CD4-positive, CD25-positive, alpha-beta regulatory T cell (primary cell): Measurements from ENCODE around the gene SCGB1D2. TPM values are rescaled to one million over a fixed set of nuclear protein-coding genes. Genes with fewer than 3 reads are reported as not detected.
A peak's percentile ranks its signal among the peaks of the same experiment; 100 is the strongest.
"Not testable (repeated sequence)": the region's sequence is repeated elsewhere in the genome, so short reads cannot be mapped to it uniquely, and the experiment has no call there.

Experiments
- ATAC-seq, 2 donors: fragments of 150-1000 bp; cut with Tn5 transposase; one replicate each; pipeline ENCODE4 v1.10.0; 2021; ENCODE audit warnings: low read depth in 2 of 2, moderate number of reproducible peaks in 2 of 2, moderate library complexity in 1 of 2
- DNase-seq, 3 donors: peaks; one replicate each; pipeline versions ENCODE4 v3.0.0 to v3.0.0-alpha.2; 2012 to 2022; ENCODE audit warnings: mixed read lengths in 1 of 3
- H3K27ac ChIP-seq: one replicate; pipeline ENCODE4 v1.7.0; 2013; ENCODE audit warnings: mild to moderate bottlenecking, low read length; ENCODE audit not compliant: insufficient read depth, poor library complexity, severe bottlenecking
- H3K27me3 ChIP-seq: one replicate; pipeline ENCODE4 v1.7.0; 2013; ENCODE audit warnings: low read length; ENCODE audit not compliant: control insufficient read depth, insufficient read depth
- H3K36me3 ChIP-seq: one replicate; pipeline ENCODE4 v1.7.0; 2013; ENCODE audit warnings: mild to moderate bottlenecking, low read length, moderate library complexity; ENCODE audit not compliant: control insufficient read depth, insufficient read depth
- H3K4me1 ChIP-seq: 2 replicates; pipeline ENCODE4 v1.7.0; 2013; ENCODE audit warnings: mild to moderate bottlenecking, low read length; ENCODE audit not compliant: insufficient read depth, control insufficient read depth, poor library complexity, severe bottlenecking
- H3K4me3 ChIP-seq: one replicate; pipeline ENCODE4 v1.7.0; 2013; ENCODE audit warnings: low read depth, mild to moderate bottlenecking, low read length, moderate library complexity
- H3K9me3 ChIP-seq, 2 experiments: 1 replicate in 1 of 2; 2 replicates in 1 of 2; pipeline ENCODE4 v1.7.0; 2013; ENCODE audit warnings: low read length in 2 of 2, mild to moderate bottlenecking in 1 of 2, moderate library complexity in 1 of 2; ENCODE audit not compliant: control insufficient read depth in 2 of 2
- H3K27ac Mint-ChIP-seq, 3 donors: one replicate each; pipeline ENCODE4 v1.8.0; 2020 to 2022; ENCODE audit warnings: mild to moderate bottlenecking in 3 of 3, mixed read lengths in 3 of 3, moderate library complexity in 2 of 3
- H3K27me3 Mint-ChIP-seq: one replicate; pipeline ENCODE4 v1.8.0; 2022; ENCODE audit warnings: mild to moderate bottlenecking, mixed read lengths
- H3K36me3 Mint-ChIP-seq: one replicate; pipeline ENCODE4 v1.8.0; 2020; ENCODE audit warnings: mixed read lengths
- H3K4me1 Mint-ChIP-seq, 4 donors: one replicate each; pipeline ENCODE4 v1.8.0; 2020 to 2022; ENCODE audit warnings: mixed read lengths in 4 of 4, mild to moderate bottlenecking in 1 of 4
- H3K4me3 Mint-ChIP-seq, 4 donors: one replicate each; pipeline ENCODE4 v1.8.0; 2020 to 2022; ENCODE audit warnings: mild to moderate bottlenecking in 4 of 4, mixed read lengths in 4 of 4, moderate library complexity in 3 of 4
- H3K9me3 Mint-ChIP-seq, 7 donors: one replicate each; pipeline ENCODE4 v1.8.0; 2020 to 2022; ENCODE audit warnings: mixed read lengths in 7 of 7, mild to moderate bottlenecking in 3 of 7, moderate library complexity in 2 of 7
- polyA plus RNA-seq, 4 donors: library from polyadenylated mRNA; unstranded; fragments of 300-500 nt; fragmentation: Illumina TruSeq; gene quantifications; one replicate each; pipeline ENCODE4 v1.2.3, GENCODE V29; 2021
- total RNA-seq: library from RNA; stranded (reverse); gene quantifications from one replicate; pipeline ENCODE4 v1.2.3, GENCODE V29; 2022

The SCGB1D2 gene
- total and polyA plus RNA-seq, 5 donors from 2014 or later: not detected

DNA sequence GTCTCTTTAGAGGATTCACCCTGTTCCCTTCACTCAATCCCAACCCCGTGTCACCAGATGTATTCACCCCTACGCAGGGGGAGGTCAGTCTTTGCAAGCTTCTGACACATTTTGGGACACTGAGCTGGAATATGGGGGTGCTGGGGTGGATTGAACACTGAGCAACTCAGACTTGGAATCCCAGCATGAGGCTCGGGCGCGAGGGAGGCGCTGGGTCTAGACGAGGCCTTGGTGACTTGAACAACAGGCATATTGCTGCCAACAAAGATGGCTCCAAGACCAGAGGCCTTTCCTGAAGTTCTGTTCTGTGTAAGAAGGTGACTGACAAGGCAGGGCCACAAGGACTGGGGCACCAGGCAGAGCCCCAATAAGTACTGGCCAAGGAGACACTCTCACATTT lies 36.6 kb upstream of the SCGB1D2 start:
- H3K27me3 Mint-ChIP-seq: peaks cover 24% of the 10 kb centered on the region
- DNase-seq (no peak), ATAC-seq (no peak)
- no peaks in the 10 kb centered on the region for H3K9me3 Mint-ChIP-seq
- Histone ChIP-seq H3K27ac (no peak overlapping the region), H3K36me3 (no peaks in the 10 kb centered on the region), H3K4me3 (no peak overlapping the region), H3K9me3 (no peaks in the 10 kb centered on the region), H3K27me3 (peaks cover 8% of the 10 kb centered on the region), H3K4me1 (no peaks in the 10 kb centered on the region)
- H3K4me1 Mint-ChIP-seq: no peaks in the 10 kb centered on the region
- H3K27ac Mint-ChIP-seq: no peak overlapping the region
- H3K36me3 Mint-ChIP-seq: no peaks in the 10 kb centered on the region
- no peak overlapping the region for H3K4me3 Mint-ChIP-seq

DNA sequence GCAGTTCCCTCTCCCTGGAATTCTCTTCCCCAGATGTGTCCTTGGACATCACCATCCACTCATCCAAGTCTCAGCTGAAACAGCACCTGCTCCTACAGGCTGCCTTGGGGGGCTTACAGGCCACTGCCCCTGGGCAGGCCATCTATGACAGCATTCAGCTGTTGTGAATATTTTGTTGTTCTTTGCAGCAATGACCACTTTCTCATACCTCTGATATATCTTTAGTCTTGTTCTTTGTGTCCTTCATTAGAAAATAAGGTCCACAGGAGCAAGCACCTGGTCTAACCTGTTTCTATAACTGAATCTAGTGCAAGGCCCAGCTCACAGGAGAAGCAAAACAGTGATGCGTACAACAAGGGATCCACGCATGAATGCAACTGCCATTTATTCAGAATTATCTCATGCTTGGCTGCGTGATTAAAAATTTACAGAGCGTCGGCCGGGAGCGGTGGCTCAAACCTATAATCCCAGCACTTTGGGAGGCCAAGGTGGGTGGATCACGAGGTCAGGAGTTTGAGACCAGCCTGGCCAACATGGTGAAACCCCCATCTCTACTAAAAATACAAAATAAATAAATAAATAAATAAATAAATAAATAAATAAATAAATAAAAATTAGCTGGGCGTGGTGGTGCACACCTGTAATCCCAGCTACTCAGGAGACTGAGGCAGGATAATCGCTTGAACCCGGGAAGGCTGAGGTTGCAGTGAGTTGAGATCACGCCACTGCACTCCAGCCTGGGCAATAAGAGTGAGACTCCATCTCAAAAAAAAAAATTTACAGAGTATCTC lies 35.6 kb upstream of the SCGB1D2 start:
- DNase-seq, H3K36me3 ChIP-seq, H3K4me3 Mint-ChIP-seq, H3K9me3 Mint-ChIP-seq, ATAC-seq, H3K36me3 Mint-ChIP-seq, H3K9me3 ChIP-seq, H3K4me1 Mint-ChIP-seq, H3K27ac Mint-ChIP-seq, H3K27me3 ChIP-seq, H3K4me3 ChIP-seq, H3K4me1 ChIP-seq, H3K27ac ChIP-seq: not testable (repeated sequence)
- H3K27me3 Mint-ChIP-seq: peaks cover 23% of the 10 kb centered on the region

DNA sequence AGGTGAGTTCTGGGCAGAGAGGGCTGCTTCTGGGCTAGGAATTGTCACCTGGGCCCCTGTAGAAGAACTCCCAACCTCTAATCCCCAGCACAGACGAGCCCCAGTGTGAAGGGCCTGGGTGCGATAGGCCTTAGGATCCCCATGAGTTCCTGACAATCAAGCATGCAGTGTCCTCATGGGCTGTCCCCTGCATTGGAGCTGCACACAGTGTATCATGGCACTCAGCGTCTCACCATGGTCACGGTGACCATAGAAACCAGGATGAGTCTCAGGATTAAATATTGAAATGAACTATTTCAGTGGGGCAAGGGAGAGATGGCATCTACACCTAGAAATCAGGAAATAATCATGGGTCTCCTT lies 33.3 kb upstream of the SCGB1D2 start:
- Histone ChIP-seq H3K4me1 (no peaks in the 10 kb centered on the region), H3K36me3 (no peaks in the 10 kb centered on the region), H3K27me3 (no peaks in the 10 kb centered on the region), H3K27ac (no peak overlapping the region), H3K9me3 (no peaks in the 10 kb centered on the region), H3K4me3 (no peak overlapping the region)
- H3K9me3 Mint-ChIP-seq: no peaks in the 10 kb centered on the region
- H3K4me1 Mint-ChIP-seq: no peaks in the 10 kb centered on the region
- H3K27me3 Mint-ChIP-seq: peaks cover 26% of the 10 kb centered on the region
- H3K27ac Mint-ChIP-seq: no peak overlapping the region
- H3K4me3 Mint-ChIP-seq: no peak overlapping the region
- ATAC-seq (no peak), DNase-seq (no peak)
- no peaks in the 10 kb centered on the region for H3K36me3 Mint-ChIP-seq

DNA sequence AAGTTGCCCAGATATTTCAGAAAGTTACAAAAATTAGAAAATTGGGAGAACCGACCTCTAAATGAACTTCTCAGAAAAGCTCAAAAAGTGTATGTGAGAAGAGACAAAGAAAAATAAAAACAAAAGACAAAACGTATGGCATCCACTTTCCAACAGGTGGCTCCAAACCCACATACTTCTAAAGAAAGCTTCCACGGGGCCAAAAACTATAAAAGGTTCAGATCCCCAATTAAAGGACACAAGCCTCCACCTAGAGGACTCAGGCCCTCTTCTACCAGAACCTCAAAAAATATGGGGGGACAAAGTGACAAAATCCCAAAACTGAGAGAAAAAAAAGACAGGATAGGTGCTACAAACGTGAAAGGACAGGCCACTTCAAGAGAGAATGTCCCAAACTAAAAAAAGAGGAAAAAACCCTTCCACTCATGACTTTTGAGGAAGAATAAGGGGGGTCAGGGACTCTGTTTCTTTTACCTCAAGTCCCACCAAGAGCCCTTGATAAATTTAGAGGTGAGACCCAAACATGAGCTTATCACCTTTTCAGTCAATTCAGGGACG lies 24.8 kb upstream of the SCGB1D2 start:
- no peaks in the 10 kb centered on the region for H3K36me3 Mint-ChIP-seq
- H3K4me1 ChIP-seq: no peaks in the 10 kb centered on the region
- no peaks in the 10 kb centered on the region for H3K4me1 Mint-ChIP-seq
- no peak overlapping the region for H3K4me3 Mint-ChIP-seq
- ATAC-seq: no peak
- H3K4me3 ChIP-seq: no peak overlapping the region
- peaks cover 2% of the 10 kb centered on the region for H3K27me3 ChIP-seq
- DNase-seq: peak in 1 of 3 donors; percentile 15
- H3K9me3 ChIP-seq: peaks cover 3 to 6% of the 10 kb centered on the region in 2 experiments
- H3K27me3 Mint-ChIP-seq: peaks cover 39% of the 10 kb centered on the region
- H3K27ac Mint-ChIP-seq: no peak overlapping the region
- H3K36me3 ChIP-seq: no peaks in the 10 kb centered on the region
- H3K27ac ChIP-seq: no peak overlapping the region
- peaks cover 0 to 17% (median 4%) of the 10 kb centered on the region in 7 donors for H3K9me3 Mint-ChIP-seq

DNA sequence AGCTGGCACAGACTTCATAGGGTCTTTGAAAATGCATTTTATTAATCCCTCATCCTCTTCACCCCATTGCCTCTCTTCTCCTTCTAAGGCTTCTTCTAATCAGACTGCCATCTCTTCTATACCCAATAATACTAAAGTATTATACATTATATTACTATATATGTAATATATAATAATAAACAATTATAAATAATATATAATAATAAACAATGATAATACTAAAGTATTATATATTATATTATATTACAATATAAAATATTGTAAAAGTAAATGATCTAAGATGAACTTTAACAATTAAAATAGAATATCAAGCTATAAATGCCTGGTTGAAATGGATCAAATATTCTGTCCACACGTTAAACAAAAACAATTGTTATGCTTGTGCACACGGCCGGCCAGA lies 20.5 kb upstream of the SCGB1D2 start:
- no peaks in the 10 kb centered on the region for H3K4me1 Mint-ChIP-seq
- DNase-seq (no peak), ATAC-seq (no peak)
- no peak overlapping the region for H3K27ac Mint-ChIP-seq
- Histone ChIP-seq H3K27ac (no peak overlapping the region), H3K9me3 (peaks cover 29% of the 10 kb centered on the region in 2 experiments), H3K4me1 (no peaks in the 10 kb centered on the region), H3K4me3 (no peak overlapping the region), H3K36me3 (no peaks in the 10 kb centered on the region), H3K27me3 (no peaks in the 10 kb centered on the region)
- H3K9me3 Mint-ChIP-seq: peaks cover 0 to 44% (median 14%) of the 10 kb centered on the region in 7 donors
- H3K36me3 Mint-ChIP-seq: no peaks in the 10 kb centered on the region
- peaks cover 28% of the 10 kb centered on the region for H3K27me3 Mint-ChIP-seq
- H3K4me3 Mint-ChIP-seq: no peak overlapping the region

DNA sequence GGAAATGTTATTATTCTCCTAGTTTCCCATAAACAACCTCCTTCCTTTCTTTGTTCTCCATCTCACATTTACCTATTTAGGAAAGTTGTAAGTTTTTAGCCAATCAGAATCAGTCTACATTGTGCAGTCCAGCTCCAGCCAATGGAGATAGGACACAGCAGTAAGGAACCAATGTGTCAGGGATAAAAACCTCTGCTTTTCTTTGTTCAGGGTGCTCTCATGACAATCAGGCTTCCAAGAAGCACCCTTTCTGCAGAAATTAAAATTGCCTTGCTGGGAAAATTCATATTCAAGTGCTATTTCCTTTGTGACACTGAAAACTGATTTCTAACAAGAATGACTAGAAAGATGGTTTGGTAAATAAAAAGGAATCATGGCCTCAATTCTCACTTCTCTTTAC lies 18.9 kb upstream of the SCGB1D2 start:
- Histone ChIP-seq H3K27ac (no peak overlapping the region), H3K4me3 (no peak overlapping the region), H3K9me3 (peaks cover 29% of the 10 kb centered on the region in 2 experiments), H3K27me3 (peaks cover 4% of the 10 kb centered on the region), H3K4me1 (no peaks in the 10 kb centered on the region), H3K36me3 (no peaks in the 10 kb centered on the region)
- peaks cover 0 to 44% (median 14%) of the 10 kb centered on the region in 7 donors for H3K9me3 Mint-ChIP-seq
- H3K36me3 Mint-ChIP-seq: no peaks in the 10 kb centered on the region
- no peak for ATAC-seq
- H3K27ac Mint-ChIP-seq: no peak overlapping the region
- H3K27me3 Mint-ChIP-seq: peaks cover 14% of the 10 kb centered on the region
- no peak for DNase-seq
- H3K4me1 Mint-ChIP-seq: no peaks in the 10 kb centered on the region
- no peak overlapping the region for H3K4me3 Mint-ChIP-seq

DNA sequence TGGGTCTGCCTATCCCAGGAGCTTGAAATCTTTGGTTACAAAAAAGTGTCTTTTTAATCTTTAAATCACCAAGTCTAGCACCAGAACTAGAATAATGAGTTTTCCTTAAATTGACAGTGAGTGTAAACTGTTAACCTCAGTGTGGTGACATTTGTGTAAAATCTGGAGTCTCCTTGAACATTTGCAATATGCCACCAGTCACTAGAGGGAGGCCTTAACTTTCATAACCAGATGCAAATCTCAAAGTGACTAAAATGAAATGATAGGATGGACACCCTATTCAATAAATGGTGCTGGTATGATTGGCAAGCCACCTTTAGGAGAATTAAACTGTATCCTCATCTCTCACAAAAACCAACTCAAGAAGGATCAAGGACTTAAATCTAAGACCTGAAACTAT lies 8.3 kb upstream of the SCGB1D2 start:
- H3K27ac ChIP-seq: no peak overlapping the region
- ATAC-seq (no peak), DNase-seq (peak in 1 of 3 donors; percentile 12)
- no peak overlapping the region for H3K4me3 ChIP-seq
- peaks cover 0 to 2% (median 0%) of the 10 kb centered on the region in 7 donors for H3K9me3 Mint-ChIP-seq
- no peaks in the 10 kb centered on the region for H3K36me3 ChIP-seq
- no peaks in the 10 kb centered on the region for H3K36me3 Mint-ChIP-seq
- H3K27ac Mint-ChIP-seq: no peak overlapping the region
- no peaks in the 10 kb centered on the region for H3K4me1 Mint-ChIP-seq
- peaks cover 12% of the 10 kb centered on the region for H3K27me3 ChIP-seq
- no peak overlapping the region for H3K4me3 Mint-ChIP-seq
- no peaks in the 10 kb centered on the region for H3K4me1 ChIP-seq
- no peaks in the 10 kb centered on the region for H3K9me3 ChIP-seq
- H3K27me3 Mint-ChIP-seq: peaks cover 14% of the 10 kb centered on the region

DNA sequence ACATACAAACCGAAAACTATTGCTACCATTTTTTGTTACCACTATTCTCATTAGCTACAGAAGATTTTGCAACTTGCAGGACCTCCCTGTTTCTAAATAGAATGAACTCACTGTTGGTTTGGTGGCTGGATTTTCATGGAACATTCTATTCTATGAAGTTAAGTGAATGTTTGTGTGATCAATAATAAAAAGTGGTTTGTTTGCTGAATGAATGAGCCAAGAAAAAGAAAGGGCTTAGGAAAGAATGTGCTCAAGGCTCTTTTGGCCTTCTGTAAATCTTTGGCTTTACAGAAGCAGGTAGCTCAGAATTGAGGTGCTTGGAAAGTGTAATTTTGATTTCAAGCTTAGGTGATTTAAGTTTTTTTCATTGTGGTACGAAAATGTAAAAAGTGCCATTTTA lies 5.9 kb upstream of the SCGB1D2 start:
- no peak for ATAC-seq
- DNase-seq: no peak
- peaks cover 12% of the 10 kb centered on the region for H3K27me3 ChIP-seq
- no peak overlapping the region for H3K27ac Mint-ChIP-seq
- H3K36me3 ChIP-seq: no peaks in the 10 kb centered on the region
- no peaks in the 10 kb centered on the region for H3K9me3 ChIP-seq
- no peak overlapping the region for H3K4me3 ChIP-seq
- H3K4me3 Mint-ChIP-seq: no peak overlapping the region
- no peaks in the 10 kb centered on the region for H3K4me1 Mint-ChIP-seq
- peaks cover 18% of the 10 kb centered on the region for H3K27me3 Mint-ChIP-seq
- no peak overlapping the region for H3K27ac ChIP-seq
- H3K9me3 Mint-ChIP-seq: peaks cover 0 to 1% (median 0%) of the 10 kb centered on the region in 7 donors
- H3K36me3 Mint-ChIP-seq: no peaks in the 10 kb centered on the region
- H3K4me1 ChIP-seq: no peaks in the 10 kb centered on the region
